HEK293 (cell line): Measurements from ENCODE around the gene BCL2L13.

ENCODE experiments used
- CTCF ChIP-seq: fragments of 450-650 bp; formaldehyde crosslinking; IDR thresholded peaks from 2 replicates; pipeline ENCODE4 v1.5.1; 2016; ENCODE audit warnings: missing biosample characterization, missing genetic modification characterization
- FEZF1 ChIP-seq: fragments of 450-650 bp; formaldehyde crosslinking; IDR thresholded peaks from 2 replicates; pipeline ENCODE4 v1.5.1; 2016; ENCODE audit warnings: missing biosample characterization, missing genetic modification characterization
- ZNF76 ChIP-seq: fragments of 450-650 bp; formaldehyde crosslinking; IDR thresholded peaks from 2 replicates; pipeline ENCODE4; 2016; ENCODE audit warnings: low read depth, missing biosample characterization, missing genetic modification characterization, borderline replicate concordance

DNA sequence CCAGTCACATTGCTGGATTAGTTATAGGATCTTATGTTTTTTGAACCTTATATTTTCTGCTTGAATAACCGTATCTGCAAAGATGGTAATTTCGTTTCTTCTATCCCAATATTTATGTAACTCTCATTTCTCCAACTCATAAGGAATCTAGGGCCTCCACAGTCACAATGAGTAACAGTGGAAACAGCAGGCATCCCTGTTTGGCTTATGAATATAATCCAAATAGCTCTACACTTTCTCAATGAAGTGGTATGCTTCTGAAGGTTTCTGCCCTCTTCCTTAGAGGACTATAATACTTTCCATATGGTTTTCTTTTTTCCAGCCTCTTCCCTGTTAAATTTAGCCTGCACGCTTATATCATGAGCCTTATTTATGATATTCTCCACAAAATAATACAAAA, 26.5 kb upstream of the BCL2L13 start:
- no peak for TF ChIP-seq ZNF76 (tag by site-specific recombination)
- no peak for TF ChIP-seq FEZF1 (tag by site-specific recombination)
- TF ChIP-seq CTCF: no peak
